GM06990 (cell line): ENCODE results near the gene MGAT5.
A peak's percentile ranks its signal among the peaks of the same experiment; 100 is the strongest.

Source experiments
- DNase-seq: peaks from one replicate; pipeline ENCODE4 v3.0.0-alpha.2; 2011; ENCODE audit not compliant: insufficient read length; ENCODE audit errors: extremely low read depth
- H3K27me3 ChIP-seq: replicated peaks from 2 replicates; pipeline ENCODE4 v1.6.0; 2011; ENCODE audit warnings: low read length; ENCODE audit not compliant: control insufficient read depth, insufficient read depth
- H3K36me3 ChIP-seq: 2 replicates; pipeline ENCODE4 v1.5.1; 2011; ENCODE audit warnings: low read length; ENCODE audit not compliant: control insufficient read depth, insufficient read depth
- H3K4me3 ChIP-seq: replicated peaks from 2 replicates; pipeline ENCODE4 v1.5.1; 2011; ENCODE audit warnings: low read depth, mild to moderate bottlenecking, control low read depth, low read length
- TF ChIP-seq, protein P1 (sequence below): IDR thresholded peaks from 2 replicates; pipeline ENCODE4 v1.5.1; 2011; ENCODE audit warnings: low read length, control low read depth, mild to moderate bottlenecking, inconsistent platforms; ENCODE audit not compliant: insufficient read depth, poor library complexity, severe bottlenecking

MGAT5 gene

DNA sequence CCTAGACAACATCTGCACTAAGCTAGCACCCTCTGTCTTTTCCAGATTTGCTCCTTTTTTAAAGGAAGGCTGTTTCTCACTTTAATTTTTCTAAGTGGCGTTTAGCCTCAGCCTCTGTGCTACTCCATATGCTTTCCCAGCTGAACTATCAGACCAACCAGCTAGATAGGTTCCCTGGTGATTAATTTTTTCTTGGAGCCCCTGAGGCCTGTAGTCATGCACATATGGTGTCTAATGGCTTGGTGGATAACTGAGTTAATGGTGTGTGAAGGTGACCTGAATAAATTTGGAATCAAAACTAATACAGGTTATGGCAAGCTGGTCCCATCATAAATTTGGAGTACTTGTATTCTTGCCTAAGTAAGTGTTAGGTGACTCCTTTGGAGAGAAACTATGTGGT lies 135.5 kb downstream of the MGAT5 start:
- no peaks in the 10 kb centered on the region for H3K27me3 ChIP-seq
- TF ChIP-seq, protein P1, sequence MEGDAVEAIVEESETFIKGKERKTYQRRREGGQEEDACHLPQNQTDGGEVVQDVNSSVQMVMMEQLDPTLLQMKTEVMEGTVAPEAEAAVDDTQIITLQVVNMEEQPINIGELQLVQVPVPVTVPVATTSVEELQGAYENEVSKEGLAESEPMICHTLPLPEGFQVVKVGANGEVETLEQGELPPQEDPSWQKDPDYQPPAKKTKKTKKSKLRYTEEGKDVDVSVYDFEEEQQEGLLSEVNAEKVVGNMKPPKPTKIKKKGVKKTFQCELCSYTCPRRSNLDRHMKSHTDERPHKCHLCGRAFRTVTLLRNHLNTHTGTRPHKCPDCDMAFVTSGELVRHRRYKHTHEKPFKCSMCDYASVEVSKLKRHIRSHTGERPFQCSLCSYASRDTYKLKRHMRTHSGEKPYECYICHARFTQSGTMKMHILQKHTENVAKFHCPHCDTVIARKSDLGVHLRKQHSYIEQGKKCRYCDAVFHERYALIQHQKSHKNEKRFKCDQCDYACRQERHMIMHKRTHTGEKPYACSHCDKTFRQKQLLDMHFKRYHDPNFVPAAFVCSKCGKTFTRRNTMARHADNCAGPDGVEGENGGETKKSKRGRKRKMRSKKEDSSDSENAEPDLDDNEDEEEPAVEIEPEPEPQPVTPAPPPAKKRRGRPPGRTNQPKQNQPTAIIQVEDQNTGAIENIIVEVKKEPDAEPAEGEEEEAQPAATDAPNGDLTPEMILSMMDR: no peak
- peaks cover 4% of the 10 kb centered on the region for H3K36me3 ChIP-seq
- no peak for DNase-seq
- H3K4me3 ChIP-seq: no peak overlapping the region

DNA sequence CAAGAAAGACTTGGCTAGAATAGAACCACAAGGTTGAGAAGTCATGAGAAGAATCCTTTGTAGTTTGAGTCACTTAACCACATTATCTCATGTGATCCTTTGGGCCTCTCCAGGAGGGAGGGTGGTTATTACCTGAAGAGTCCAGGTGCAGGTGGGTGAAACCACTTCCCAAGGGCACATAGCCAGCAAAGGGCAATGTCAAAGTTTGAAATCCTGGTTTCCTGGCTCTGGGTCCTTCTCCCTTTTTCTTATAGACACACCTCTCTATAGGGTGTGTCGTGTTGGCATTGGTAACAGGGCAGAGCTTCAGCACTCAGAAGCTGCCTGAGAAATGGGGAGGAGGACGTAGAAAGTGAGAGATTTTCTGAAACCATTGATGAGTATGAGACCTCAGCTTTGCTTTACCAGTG lies 137.9 kb downstream of the MGAT5 start:
- Histone ChIP-seq H3K36me3 (peaks cover 4% of the 10 kb centered on the region), H3K27me3 (no peaks in the 10 kb centered on the region), H3K4me3 (no peak overlapping the region)
- TF ChIP-seq, protein P1: no peak
- DNase-seq: peak; percentile 26

DNA sequence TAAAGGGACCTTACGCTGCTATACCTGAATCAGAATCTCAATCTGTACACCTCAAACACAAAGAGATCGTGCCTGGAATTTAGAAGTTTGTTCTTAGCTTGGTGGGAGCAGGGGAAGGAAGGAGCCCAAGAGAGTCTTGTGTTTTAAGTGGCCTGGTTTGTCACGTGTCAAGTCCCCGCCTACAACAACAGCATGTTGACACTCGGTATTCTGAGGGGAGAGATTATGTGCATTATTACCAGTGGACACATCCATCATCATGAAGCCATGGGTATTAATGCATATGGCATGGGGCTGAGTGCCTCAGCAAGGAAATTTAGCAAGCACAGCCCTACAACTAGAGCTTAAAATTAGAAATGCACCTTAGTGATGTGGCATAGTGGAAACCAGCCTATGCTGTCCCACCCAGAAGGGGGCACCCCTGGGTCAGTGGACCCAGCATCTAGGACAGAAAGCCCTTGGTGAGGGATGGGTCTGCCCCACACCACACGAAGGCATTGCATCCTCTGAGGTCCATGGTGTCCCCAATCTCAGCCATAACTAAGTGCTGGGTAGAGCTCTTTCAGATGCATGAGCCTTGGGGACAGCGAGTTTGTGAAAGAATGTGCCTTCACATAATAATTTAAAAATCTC lies 138.7 kb downstream of the MGAT5 start:
- TF ChIP-seq, protein P1: peak; percentile 24
- H3K36me3 ChIP-seq: peaks cover 4% of the 10 kb centered on the region
- no peaks in the 10 kb centered on the region for H3K27me3 ChIP-seq
- no peak overlapping the region for H3K4me3 ChIP-seq
- DNase-seq: no peak

DNA sequence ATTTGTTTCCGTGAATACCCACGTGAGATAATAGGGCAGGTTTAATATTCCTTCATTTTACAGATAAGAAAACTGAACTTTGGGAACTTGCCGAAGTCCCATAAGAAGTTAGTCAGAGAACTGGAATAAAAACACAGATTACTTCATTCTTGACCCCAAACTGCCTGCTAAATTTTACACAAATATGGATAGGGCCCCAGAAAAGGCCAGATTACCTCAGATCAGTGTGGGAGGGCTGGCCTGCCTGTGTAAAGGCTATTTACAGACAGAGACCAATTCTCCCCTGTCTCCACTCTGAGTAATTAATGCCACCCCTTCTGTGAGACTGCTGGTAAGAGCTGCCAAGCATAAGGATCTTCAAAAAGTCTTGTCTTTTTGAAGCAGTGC lies 139.2 kb downstream of the MGAT5 start:
- Histone ChIP-seq H3K27me3 (no peaks in the 10 kb centered on the region), H3K36me3 (peaks cover 6% of the 10 kb centered on the region), H3K4me3 (no peak overlapping the region)
- no peak for DNase-seq
- TF ChIP-seq, protein P1: no peak

DNA sequence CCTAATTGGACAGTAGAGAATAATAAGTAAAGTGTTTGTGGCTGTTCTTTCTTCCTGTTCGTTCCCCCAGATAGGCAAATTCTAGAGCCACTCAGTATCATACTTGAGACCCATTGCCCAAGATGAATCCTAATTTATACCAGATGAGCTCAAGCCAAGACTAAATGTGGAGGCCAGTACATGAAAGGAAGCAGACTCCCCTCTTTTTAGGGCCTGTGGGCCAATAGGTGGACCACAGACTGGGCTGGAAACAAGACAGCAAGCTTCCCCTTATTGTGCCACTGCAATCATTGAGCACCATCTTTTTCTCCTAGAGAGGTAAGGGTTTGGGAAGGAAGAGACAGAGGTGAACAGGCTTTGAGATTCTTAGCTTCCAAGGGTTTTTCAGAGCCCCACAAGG lies 141.9 kb downstream of the MGAT5 start:
- H3K36me3 ChIP-seq: peaks cover 6% of the 10 kb centered on the region

More for the DNA sequence above, 141.9 kb downstream of the MGAT5 start:
- H3K4me3 ChIP-seq: no peak overlapping the region
- TF ChIP-seq, protein P1: no peak
- DNase-seq: no peak
- H3K27me3 ChIP-seq: no peaks in the 10 kb centered on the region
